ENCODE measurements around the gene SLC30A10.

- TF ChIP-seq CTCF (IDR thresholded peaks at IDR 0.05; ENCODE audit: low read depth, low read length) (no peak), EZH2phosphoT487 (IDR thresholded peaks at IDR 0.05; ENCODE audit: low read depth) (no peak)
Observed at GRCh38 chr1:219903353-219903871, 24.9 kb downstream of the SLC30A10 start.

Measured in OCI-LY3 (cell line).